ENCODE measurements around the gene RAB7A. TPM values are rescaled to one million over a fixed set of nuclear protein-coding genes. Genes with fewer than 3 reads are reported as not detected.

Gene RAB7A
- total and polyA plus RNA-seq, 2 of the 13 experiments (the other 11 are each of a cell fraction or from before 2014, with no cell fraction given) = 26.5 to 182 TPM

DNA sequence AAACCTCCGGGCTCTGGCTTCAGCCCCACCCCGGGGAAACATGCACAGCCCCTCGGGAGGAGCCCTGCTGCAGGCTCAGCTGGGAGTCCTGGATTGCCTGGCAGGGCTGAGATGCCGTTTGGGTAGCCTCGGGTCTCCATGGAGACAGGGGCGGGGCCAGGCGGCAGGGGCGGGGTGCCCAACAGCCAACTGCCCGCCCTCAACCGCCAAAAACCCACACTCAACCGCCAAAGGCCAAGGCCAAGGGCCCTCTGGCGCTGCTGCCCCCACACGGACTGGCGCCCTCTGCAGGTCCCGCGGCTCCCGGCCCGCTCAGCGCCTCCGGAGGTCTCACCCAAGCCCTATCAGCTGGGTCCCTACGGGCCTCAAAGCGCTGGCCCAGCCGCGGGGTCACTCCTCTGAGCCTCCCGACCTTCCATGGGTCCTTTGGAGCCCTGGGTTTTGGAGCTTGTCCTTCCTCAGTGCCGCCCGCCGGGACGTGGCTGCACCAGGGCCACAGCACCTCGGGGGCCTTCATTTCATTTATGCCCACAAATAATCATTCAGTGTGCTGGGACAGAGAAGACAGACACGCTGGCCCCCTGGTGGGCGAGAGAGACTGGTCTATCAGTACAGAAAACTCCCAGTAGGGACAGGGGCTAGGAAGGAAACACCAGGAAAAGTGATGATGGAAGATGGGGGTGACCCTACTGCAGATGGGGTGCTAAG lies 119.9 kb downstream of the RAB7A start (continued):
- 0 out of 2 replicates have a peak, but pooled peaks have one; percentile 34 for TF ChIP-seq ATF2 (CRISPR knock-in tag; IDR thresholded peaks at IDR 0.05)
- TF ChIP-seq, protein P1, sequence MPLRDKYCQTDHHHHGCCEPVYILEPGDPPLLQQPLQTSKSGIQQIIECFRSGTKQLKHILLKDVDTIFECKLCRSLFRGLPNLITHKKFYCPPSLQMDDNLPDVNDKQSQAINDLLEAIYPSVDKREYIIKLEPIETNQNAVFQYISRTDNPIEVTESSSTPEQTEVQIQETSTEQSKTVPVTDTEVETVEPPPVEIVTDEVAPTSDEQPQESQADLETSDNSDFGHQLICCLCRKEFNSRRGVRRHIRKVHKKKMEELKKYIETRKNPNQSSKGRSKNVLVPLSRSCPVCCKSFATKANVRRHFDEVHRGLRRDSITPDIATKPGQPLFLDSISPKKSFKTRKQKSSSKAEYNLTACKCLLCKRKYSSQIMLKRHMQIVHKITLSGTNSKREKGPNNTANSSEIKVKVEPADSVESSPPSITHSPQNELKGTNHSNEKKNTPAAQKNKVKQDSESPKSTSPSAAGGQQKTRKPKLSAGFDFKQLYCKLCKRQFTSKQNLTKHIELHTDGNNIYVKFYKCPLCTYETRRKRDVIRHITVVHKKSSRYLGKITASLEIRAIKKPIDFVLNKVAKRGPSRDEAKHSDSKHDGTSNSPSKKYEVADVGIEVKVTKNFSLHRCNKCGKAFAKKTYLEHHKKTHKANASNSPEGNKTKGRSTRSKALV (CRISPR knock-in tag; IDR thresholded peaks at IDR 0.05) = no peak
- peak; percentile 42; the same call in 1 of the 2 replicates for TF ChIP-seq ARID5B (CRISPR knock-in tag; IDR thresholded peaks at IDR 0.05)
- no peak for TF ChIP-seq ZFP37 (CRISPR knock-in tag; IDR thresholded peaks at IDR 0.05; ENCODE audit: borderline replicate concordance)
- no peak for TF ChIP-seq AGO1 (IDR thresholded peaks at IDR 0.05; ENCODE audit: low read depth, low read length, poor library complexity, severe bottlenecking)
- TF ChIP-seq ZZZ3 (CRISPR knock-in tag; IDR thresholded peaks at IDR 0.05; ENCODE audit: borderline replicate concordance) = no peak
- TF ChIP-seq, protein P2, sequence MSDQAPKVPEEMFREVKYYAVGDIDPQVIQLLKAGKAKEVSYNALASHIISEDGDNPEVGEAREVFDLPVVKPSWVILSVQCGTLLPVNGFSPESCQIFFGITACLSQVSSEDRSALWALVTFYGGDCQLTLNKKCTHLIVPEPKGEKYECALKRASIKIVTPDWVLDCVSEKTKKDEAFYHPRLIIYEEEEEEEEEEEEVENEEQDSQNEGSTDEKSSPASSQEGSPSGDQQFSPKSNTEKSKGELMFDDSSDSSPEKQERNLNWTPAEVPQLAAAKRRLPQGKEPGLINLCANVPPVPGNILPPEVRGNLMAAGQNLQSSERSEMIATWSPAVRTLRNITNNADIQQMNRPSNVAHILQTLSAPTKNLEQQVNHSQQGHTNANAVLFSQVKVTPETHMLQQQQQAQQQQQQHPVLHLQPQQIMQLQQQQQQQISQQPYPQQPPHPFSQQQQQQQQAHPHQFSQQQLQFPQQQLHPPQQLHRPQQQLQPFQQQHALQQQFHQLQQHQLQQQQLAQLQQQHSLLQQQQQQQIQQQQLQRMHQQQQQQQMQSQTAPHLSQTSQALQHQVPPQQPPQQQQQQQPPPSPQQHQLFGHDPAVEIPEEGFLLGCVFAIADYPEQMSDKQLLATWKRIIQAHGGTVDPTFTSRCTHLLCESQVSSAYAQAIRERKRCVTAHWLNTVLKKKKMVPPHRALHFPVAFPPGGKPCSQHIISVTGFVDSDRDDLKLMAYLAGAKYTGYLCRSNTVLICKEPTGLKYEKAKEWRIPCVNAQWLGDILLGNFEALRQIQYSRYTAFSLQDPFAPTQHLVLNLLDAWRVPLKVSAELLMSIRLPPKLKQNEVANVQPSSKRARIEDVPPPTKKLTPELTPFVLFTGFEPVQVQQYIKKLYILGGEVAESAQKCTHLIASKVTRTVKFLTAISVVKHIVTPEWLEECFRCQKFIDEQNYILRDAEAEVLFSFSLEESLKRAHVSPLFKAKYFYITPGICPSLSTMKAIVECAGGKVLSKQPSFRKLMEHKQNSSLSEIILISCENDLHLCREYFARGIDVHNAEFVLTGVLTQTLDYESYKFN (CRISPR knock-in tag; conservative IDR thresholded peaks at IDR 0.05) = 0 out of 2 replicates have a peak, but pooled peaks have one; percentile 45
- TF ChIP-seq, protein P3, sequence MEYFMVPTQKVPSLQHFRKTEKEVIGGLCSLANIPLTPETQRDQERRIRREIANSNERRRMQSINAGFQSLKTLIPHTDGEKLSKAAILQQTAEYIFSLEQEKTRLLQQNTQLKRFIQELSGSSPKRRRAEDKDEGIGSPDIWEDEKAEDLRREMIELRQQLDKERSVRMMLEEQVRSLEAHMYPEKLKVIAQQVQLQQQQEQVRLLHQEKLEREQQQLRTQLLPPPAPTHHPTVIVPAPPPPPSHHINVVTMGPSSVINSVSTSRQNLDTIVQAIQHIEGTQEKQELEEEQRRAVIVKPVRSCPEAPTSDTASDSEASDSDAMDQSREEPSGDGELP (IDR thresholded peaks at IDR 0.05; ENCODE audit: borderline replicate concordance, low read depth) = peak; percentile 61; the same call in 1 of the 2 replicates
- TF ChIP-seq SP5 (CRISPR knock-in tag; IDR thresholded peaks at IDR 0.05; ENCODE audit: borderline replicate concordance, low read depth) = peak; percentile 74
- TF ChIP-seq ZNF350 (CRISPR knock-in tag; IDR thresholded peaks at IDR 0.05; ENCODE audit: borderline replicate concordance, low read depth) = peak; percentile 31; the same call in 1 of the 2 replicates
- TF ChIP-seq, protein P4, sequence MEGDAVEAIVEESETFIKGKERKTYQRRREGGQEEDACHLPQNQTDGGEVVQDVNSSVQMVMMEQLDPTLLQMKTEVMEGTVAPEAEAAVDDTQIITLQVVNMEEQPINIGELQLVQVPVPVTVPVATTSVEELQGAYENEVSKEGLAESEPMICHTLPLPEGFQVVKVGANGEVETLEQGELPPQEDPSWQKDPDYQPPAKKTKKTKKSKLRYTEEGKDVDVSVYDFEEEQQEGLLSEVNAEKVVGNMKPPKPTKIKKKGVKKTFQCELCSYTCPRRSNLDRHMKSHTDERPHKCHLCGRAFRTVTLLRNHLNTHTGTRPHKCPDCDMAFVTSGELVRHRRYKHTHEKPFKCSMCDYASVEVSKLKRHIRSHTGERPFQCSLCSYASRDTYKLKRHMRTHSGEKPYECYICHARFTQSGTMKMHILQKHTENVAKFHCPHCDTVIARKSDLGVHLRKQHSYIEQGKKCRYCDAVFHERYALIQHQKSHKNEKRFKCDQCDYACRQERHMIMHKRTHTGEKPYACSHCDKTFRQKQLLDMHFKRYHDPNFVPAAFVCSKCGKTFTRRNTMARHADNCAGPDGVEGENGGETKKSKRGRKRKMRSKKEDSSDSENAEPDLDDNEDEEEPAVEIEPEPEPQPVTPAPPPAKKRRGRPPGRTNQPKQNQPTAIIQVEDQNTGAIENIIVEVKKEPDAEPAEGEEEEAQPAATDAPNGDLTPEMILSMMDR (CRISPR knock-in tag; IDR thresholded peaks at IDR 0.05) = peak; percentile 82
- TF ChIP-seq, protein P5, sequence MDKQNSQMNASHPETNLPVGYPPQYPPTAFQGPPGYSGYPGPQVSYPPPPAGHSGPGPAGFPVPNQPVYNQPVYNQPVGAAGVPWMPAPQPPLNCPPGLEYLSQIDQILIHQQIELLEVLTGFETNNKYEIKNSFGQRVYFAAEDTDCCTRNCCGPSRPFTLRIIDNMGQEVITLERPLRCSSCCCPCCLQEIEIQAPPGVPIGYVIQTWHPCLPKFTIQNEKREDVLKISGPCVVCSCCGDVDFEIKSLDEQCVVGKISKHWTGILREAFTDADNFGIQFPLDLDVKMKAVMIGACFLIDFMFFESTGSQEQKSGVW (CRISPR knock-in tag; IDR thresholded peaks at IDR 0.05; ENCODE audit: borderline replicate concordance) = no peak
